GM23338 (cell line): ENCODE data around the gene RFFL. TPM values are rescaled to one million over a fixed set of nuclear protein-coding genes. Genes with fewer than 3 reads are reported as not detected.

ENCODE experiments used
- ATAC-seq: fragments of 200-7000 bp; cut with Tn5 transposase; 3 replicates; pipeline ENCODE4 v1.9.1; 2020
- DNase-seq: peaks from one replicate; pipeline ENCODE4 v3.0.0-alpha.2; 2015; ENCODE audit warnings: low spot score
- H2AFZ ChIP-seq: fragments of 200-600 bp; sonication (generic); 2 replicates; pipeline ENCODE4 v1.8.0; 2016; ENCODE audit warnings: antibody characterized with exemption, mild to moderate bottlenecking, moderate library complexity
- H3F3A ChIP-seq: fragments of 200-600 bp; sonication (generic); replicated peaks from 2 replicates; pipeline ENCODE4 v1.8.0; 2017; ENCODE audit warnings: antibody characterized with exemption, mixed run types, low read depth
- H3K27ac ChIP-seq: fragments of 200-600 bp; sonication (generic); 2 replicates; pipeline ENCODE4 v1.6.1; 2016; ENCODE audit warnings: low read depth
- H3K27me3 ChIP-seq: fragments of 200-600 bp; sonication (generic); 2 replicates; pipeline ENCODE4 v1.8.0; 2016; ENCODE audit warnings: mild to moderate bottlenecking, mixed run types, moderate library complexity; ENCODE audit not compliant: insufficient read depth
- H3K36me3 ChIP-seq: fragments of 200-600 bp; sonication (generic); 2 replicates; pipeline ENCODE4 v1.8.0; 2016; ENCODE audit warnings: mild to moderate bottlenecking; ENCODE audit not compliant: insufficient read depth
- H3K4me1 ChIP-seq: fragments of 200-600 bp; sonication (generic); 2 replicates; pipeline ENCODE4 v1.8.0; 2016; ENCODE audit warnings: mild to moderate bottlenecking, moderate library complexity; ENCODE audit not compliant: insufficient read depth
- H3K4me2 ChIP-seq: fragments of 200-600 bp; sonication (generic); 2 replicates; pipeline ENCODE4 v1.7.1; 2017; ENCODE audit warnings: mixed run types
- H3K4me3 ChIP-seq: fragments of 200-600 bp; sonication (generic); 2 replicates; pipeline ENCODE4 v1.6.1; 2016; ENCODE audit warnings: mixed run types
- H3K79me2 ChIP-seq: fragments of 200-600 bp; sonication (generic); replicated peaks from 2 replicates; pipeline ENCODE4 v1.8.0; 2017; ENCODE audit warnings: mild to moderate bottlenecking; ENCODE audit not compliant: insufficient read depth
- H3K9me2 ChIP-seq: fragments of 200-600 bp; sonication (generic); 2 replicates; pipeline ENCODE4 v1.8.0; 2017; ENCODE audit not compliant: insufficient read depth
- H4K20me1 ChIP-seq: fragments of 200-600 bp; sonication (generic); replicated peaks from 2 replicates; pipeline ENCODE4 v1.8.0; 2017; ENCODE audit warnings: mild to moderate bottlenecking; ENCODE audit not compliant: insufficient read depth
- H3K27ac Mint-ChIP-seq: 2 replicates; pipeline ENCODE4 v1.8.0; 2020; ENCODE audit warnings: inconsistent platforms, mild to moderate bottlenecking, moderate library complexity, mixed read lengths
- H3K27me3 Mint-ChIP-seq: 3 replicates; pipeline ENCODE4 v1.8.0; 2022; ENCODE audit warnings: low read depth, mild to moderate bottlenecking, moderate library complexity, mixed read lengths, inconsistent platforms; ENCODE audit not compliant: insufficient read depth, poor library complexity
- H3K36me3 Mint-ChIP-seq: 3 replicates; pipeline ENCODE4 v1.8.0; 2021; ENCODE audit warnings: low read depth, mild to moderate bottlenecking, inconsistent platforms, moderate library complexity, mixed read lengths
- H3K4me1 Mint-ChIP-seq: 3 replicates; pipeline ENCODE4 v1.8.0; 2020; ENCODE audit warnings: mild to moderate bottlenecking, inconsistent platforms, mixed read lengths
- H3K4me3 Mint-ChIP-seq: 3 replicates; pipeline ENCODE4 v1.8.0; 2021; ENCODE audit warnings: moderate library complexity, mild to moderate bottlenecking, inconsistent platforms, mixed read lengths
- H3K9me3 Mint-ChIP-seq: 3 replicates; pipeline ENCODE4 v1.8.0; 2020; ENCODE audit warnings: moderate library complexity, mild to moderate bottlenecking, inconsistent platforms, mixed read lengths
- CREB1 ChIP-seq: fragments of 250-450 bp; sonication (Bioruptor Pico); IDR thresholded peaks from 2 replicates; pipeline ENCODE4 v1.5.0; 2020; ENCODE audit warnings: low read depth, mild to moderate bottlenecking, moderate library complexity
- CTCF ChIP-seq, 2 experiments: fragments of 200-600 bp in 1 of 2; sonication (generic) in 1 of 2; conservative IDR thresholded peaks; 2 replicates each; pipeline versions ENCODE4 v1.5.1 to v1.6.1; 2016 to 2017; ENCODE audit warnings: antibody characterized with exemption in 2 of 2, low read depth in 2 of 2, mild to moderate bottlenecking in 2 of 2, moderate library complexity in 1 of 2
- EZH2 ChIP-seq: fragments of 200-600 bp; sonication (generic); IDR thresholded peaks from one replicate; pipeline ENCODE4 v1.8.0; 2017; ENCODE audit warnings: antibody characterized with exemption, mild to moderate bottlenecking, low read depth; ENCODE audit not compliant: unreplicated experiment
- EZH2phosphoT487 ChIP-seq: fragments of 200-600 bp; sonication (generic); IDR thresholded peaks from one replicate; pipeline ENCODE4 v1.8.1; 2018; ENCODE audit warnings: antibody characterized with exemption; ENCODE audit not compliant: unreplicated experiment
- JUNB ChIP-seq: IDR thresholded peaks from one replicate; pipeline ENCODE4 v1.6.1; 2016; ENCODE audit warnings: antibody characterized with exemption; ENCODE audit not compliant: unreplicated experiment
- NANOG ChIP-seq: IDR thresholded peaks from 2 replicates; pipeline ENCODE4 v1.6.1; 2016; ENCODE audit warnings: antibody characterized with exemption, borderline replicate concordance
- POLR2AphosphoS5 ChIP-seq: IDR thresholded peaks from 2 replicates; pipeline ENCODE4 v1.6.1; 2016; ENCODE audit warnings: antibody characterized with exemption, low read depth
- REST ChIP-seq: IDR thresholded peaks from one replicate; pipeline ENCODE4 v1.6.1; 2018; ENCODE audit warnings: antibody characterized with exemption; ENCODE audit not compliant: unreplicated experiment
- ZNF114 ChIP-seq: fragments of 250-450 bp; sonication (Bioruptor Pico); IDR thresholded peaks from 2 replicates; pipeline ENCODE4 v1.5.0; 2020; ENCODE audit warnings: mild to moderate bottlenecking, moderate library complexity
- ZNF331 ChIP-seq: fragments of 250-450 bp; sonication (Bioruptor Pico); IDR thresholded peaks from 2 replicates; pipeline ENCODE4 v1.5.0; 2020; ENCODE audit warnings: low read depth, mild to moderate bottlenecking, moderate library complexity
- ZNF462 ChIP-seq: fragments of 250-450 bp; sonication (Bioruptor Pico); IDR thresholded peaks from 2 replicates; pipeline ENCODE4 v1.5.0; 2020; ENCODE audit warnings: mild to moderate bottlenecking, moderate library complexity
- polyA plus RNA-seq: library from polyadenylated mRNA; unstranded; fragments of >200 nt; fragmentation: Nextera tagmentation; extraction: Ambion mirVana; gene quantifications from 2 replicates; pipeline ENCODE4 v1.2.1, GENCODE V29; 2016
- total RNA-seq: library from RNA; depleted of rRNA; stranded (reverse); fragments of >200 nt; shearing (Covaris generic); gene quantifications from 2 replicates; pipeline ENCODE4 v1.2.3, GENCODE V29; 2014

Gene RFFL
- total and polyA plus RNA-seq, 2 experiments from 2014 or later: 4.1 to 22.2 TPM

- peaks cover 11% of the 10 kb centered on the region; the same call in 1 of the 2 replicates for H4K20me1 ChIP-seq
- no peaks in the 10 kb centered on the region for H3K27me3 ChIP-seq
- peaks cover 34% of the 10 kb centered on the region for H3K36me3 Mint-ChIP-seq
- H3K36me3 ChIP-seq: peaks cover 12% of the 10 kb centered on the region
- H3K9me3 Mint-ChIP-seq: no peaks in the 10 kb centered on the region
- H3K4me1 Mint-ChIP-seq: peaks cover 22% of the 10 kb centered on the region
- TF ChIP-seq NANOG (no peak), EZH2 (no peak), ZNF114 (no peak), EZH2phosphoT487 (no peak), JUNB (no peak), ZNF331 (no peak), POLR2AphosphoS5 (no peak), CTCF (conservative IDR thresholded peaks at IDR 0.05; ENCODE audit: low read depth in 2 of 2) (peak; percentile 13 to 47; a peak in 3 of 4 replicates), REST (no peak), ZNF462 (CRISPR knock-in tag) (no peak), CREB1 (CRISPR knock-in tag) (peak; percentile 71)
- H3K27me3 Mint-ChIP-seq: peaks cover 11% of the 10 kb centered on the region
- no peaks in the 10 kb centered on the region for H3F3A ChIP-seq
- ATAC-seq (peak; percentile 85), DNase-seq (peak; percentile 85)
- peaks cover 50% of the 10 kb centered on the region for H3K79me2 ChIP-seq
- H3K4me2 ChIP-seq: peak overlapping the region; percentile 85
- peak overlapping the region; percentile 98 for H3K27ac Mint-ChIP-seq
- no peaks in the 10 kb centered on the region for H3K9me2 ChIP-seq
- H3K4me3 Mint-ChIP-seq: peak overlapping the region; percentile 93
- peak overlapping the region; percentile 48 for H3K27ac ChIP-seq
- peak overlapping the region; percentile 66 for H3K4me3 ChIP-seq
- H3K4me1 ChIP-seq: peaks cover 11% of the 10 kb centered on the region; the same call in 1 of the 2 replicates
- H2AFZ ChIP-seq: peak overlapping the region; percentile 1; the same call in 1 of the 2 replicates
Observed at GRCh38 chr17:34980681-34981537, 82.6 kb downstream of the RFFL start.
